K562 (cell line): ENCODE measurements around the gene MAPK13. TPM values are rescaled to one million over a fixed set of nuclear protein-coding genes. Genes with fewer than 3 reads are reported as not detected.

Experiments used
- BHLHE40 ChIP-seq: IDR thresholded peaks from 2 replicates; pipeline ENCODE4 v1.6.1; 2011; ENCODE audit warnings: low read length, improper control_type of control experiment
- BRD4 ChIP-seq: fragments of 200-600 bp; sonication (generic); IDR thresholded peaks from 2 replicates; pipeline ENCODE4 v1.6.1; 2017; ENCODE audit warnings: inconsistent platforms
- CTBP1 ChIP-seq: fragments of 450-650 bp; IDR thresholded peaks from 2 replicates; pipeline ENCODE4 v1.6.1; 2016; ENCODE audit warnings: borderline replicate concordance
- E2F4 ChIP-seq: sonication (generic); formaldehyde crosslinking; IDR thresholded peaks from 2 replicates; pipeline ENCODE4 v1.8.0; 2022; ENCODE audit warnings: mild to moderate bottlenecking, low read depth, missing genetic modification reagents
- ETS2 ChIP-seq: IDR thresholded peaks from 2 replicates; pipeline ENCODE4 v1.6.1; 2016; ENCODE audit warnings: borderline replicate concordance, missing genetic modification characterization, mild to moderate bottlenecking, moderate library complexity, missing compliant biosample characterization; ENCODE audit not compliant: poor library complexity, severe bottlenecking
- FOXM1 ChIP-seq, 2 experiments: fragments of 450-650 bp in 1 of 2; sonication (generic) in 1 of 2; formaldehyde crosslinking in 1 of 2; IDR thresholded peaks; 2 replicates each; pipeline versions ENCODE4 v1.6.1 to v1.9.0; 2017 to 2022; ENCODE audit warnings: low read depth in 2 of 2, mild to moderate bottlenecking in 2 of 2, missing genetic modification reagents in 1 of 2, moderate library complexity in 1 of 2
- GABPA ChIP-seq: fragments of 200-800 bp; sonication (Bioruptor generic); conservative IDR thresholded peaks from 2 replicates; pipeline ENCODE4 v1.6.1; 2016; ENCODE audit warnings: low read depth, missing genetic modification characterization, missing compliant biosample characterization
- HES1 ChIP-seq: fragments of 450-650 bp; IDR thresholded peaks from 2 replicates; pipeline ENCODE4 v1.6.1; 2016; ENCODE audit warnings: low read depth, mild to moderate bottlenecking, moderate library complexity
- KDM5B ChIP-seq: fragments of 200-600 bp; sonication (generic); IDR thresholded peaks from 2 replicates; pipeline ENCODE4 v1.6.1; 2012; ENCODE audit warnings: low read depth, mild to moderate bottlenecking, moderate library complexity, low read length, control low read depth, inconsistent platforms; ENCODE audit not compliant: insufficient replicate concordance
- KLF16 ChIP-seq: IDR thresholded peaks from 2 replicates; pipeline ENCODE4 v1.6.1; 2016; ENCODE audit warnings: antibody characterized with exemption
- L3MBTL2 ChIP-seq: fragments of 450-650 bp; IDR thresholded peaks from 2 replicates; pipeline ENCODE4 v1.6.1; 2016; ENCODE audit warnings: mild to moderate bottlenecking, moderate library complexity
- NR2C1 ChIP-seq, 2 experiments: fragments of 450-650 bp; IDR thresholded peaks; 2 replicates each; pipeline ENCODE4 v1.6.1; 2017; ENCODE audit warnings: mild to moderate bottlenecking in 2 of 2, antibody characterized with exemption in 1 of 2, inconsistent platforms in 1 of 2, missing compliant biosample characterization in 1 of 2, missing genetic modification characterization in 1 of 2
- RAD51 ChIP-seq: fragments of 450-650 bp; IDR thresholded peaks from 2 replicates; pipeline ENCODE4 v1.7.1; 2016; ENCODE audit warnings: low read depth, mild to moderate bottlenecking, borderline replicate concordance
- STAT5B ChIP-seq: fragments of 250-450 bp; sonication (Bioruptor Pico); IDR thresholded peaks from 2 replicates; pipeline ENCODE4 v1.8.0; 2021; ENCODE audit warnings: mild to moderate bottlenecking, inconsistent platforms
- TCF3 ChIP-seq: sonication (generic); formaldehyde crosslinking; IDR thresholded peaks from 2 replicates; pipeline ENCODE4 v1.4.0; 2020; ENCODE audit warnings: mild to moderate bottlenecking, missing genetic modification reagents
- TFAP4 ChIP-seq: sonication (generic); formaldehyde crosslinking; IDR thresholded peaks from 2 replicates; pipeline ENCODE4 v1.8.0; 2022; ENCODE audit warnings: missing genetic modification reagents, mild to moderate bottlenecking, moderate library complexity, borderline replicate concordance
- USF1 ChIP-seq: sonication (generic); formaldehyde crosslinking; IDR thresholded peaks from 2 replicates; pipeline ENCODE4 v1.9.0; 2022; ENCODE audit warnings: mild to moderate bottlenecking, missing genetic modification reagents
- USF2 ChIP-seq: sonication (generic); formaldehyde crosslinking; IDR thresholded peaks from 2 replicates; pipeline ENCODE4 v1.5.0; 2020; ENCODE audit warnings: missing genetic modification reagents
- ZC3H11A ChIP-seq: IDR thresholded peaks from 2 replicates; pipeline ENCODE4 v1.6.1; 2012; ENCODE audit warnings: low read depth, low read length, improper control_type of control experiment
- ZKSCAN8 ChIP-seq: fragments of 200-800 bp; sonication (Bioruptor generic); IDR thresholded peaks from 2 replicates; pipeline ENCODE4 v1.6.1; 2016; ENCODE audit warnings: missing genetic modification characterization, missing compliant biosample characterization
- ZNF212 ChIP-seq: fragments of 450-650 bp; formaldehyde crosslinking; IDR thresholded peaks from 2 replicates; pipeline ENCODE4 v1.4.0; 2020; ENCODE audit warnings: mild to moderate bottlenecking
- ZNF584 ChIP-seq: fragments of 200-800 bp; sonication (Bioruptor generic); IDR thresholded peaks from 2 replicates; pipeline ENCODE4 v1.6.1; 2016; ENCODE audit warnings: low read depth, mild to moderate bottlenecking, missing genetic modification characterization, missing compliant biosample characterization
- ZSCAN32 ChIP-seq: fragments of 450-650 bp; formaldehyde crosslinking; IDR thresholded peaks from 2 replicates; pipeline ENCODE4 v1.4.0; 2020; ENCODE audit warnings: mild to moderate bottlenecking, moderate library complexity
- polyA plus RNA-seq, 8 experiments: library from polyadenylated mRNA; depleted of rRNA in 4 of 8; stranded (reverse) in 5 of 8; unstranded in 3 of 8; fragments of >200 nt; fragmentation: Nextera tagmentation in 2 of 8; fragmentation: Illumina TruSeq in 1 of 8; extraction: Ambion mirVana in 2 of 8; extraction: Trizol in 1 of 8; gene quantifications; 2 replicates each; pipeline versions ENCODE4 v1.2.1 to v1.2.3, GENCODE V29; 2011 to 2014; ENCODE audit warnings: inconsistent platforms in 1 of 8, missing spikeins in 1 of 8
- total RNA-seq, 7 experiments: library from RNA; depleted of rRNA in 6 of 7; stranded (reverse); fragments of >200 nt in 6 of 7; fragmentation: Illumina TruSeq in 2 of 7; extraction: Trizol in 2 of 7; gene quantifications; 2 replicates each; pipeline versions ENCODE4 v1.2.1 to v1.2.3, GENCODE V29; 2011 to 2021; ENCODE audit warnings: low replicate concordance in 1 of 7

MAPK13 gene
- total and polyA plus RNA-seq, 9 of the 15 experiments (the other 6 are each of a cell fraction or from before 2014, with no cell fraction given) = 0.03 to 2.3 (median 0.48) TPM; not detected in 1

GRCh38 chr6:36131511-36132245, 1.4 kb downstream of the MAPK13 start (continued):
- no peak for TF ChIP-seq E2F4 (CRISPR knock-in tag)
- peak; percentile 47; the same call in 1 of the 2 replicates for TF ChIP-seq GABPA
- peak; percentile 74 for TF ChIP-seq HES1
- no peak for TF ChIP-seq NR2C1 (IDR thresholded peaks at IDR 0.05)
- peak; percentile 58 for TF ChIP-seq NR2C1 (tag; IDR thresholded peaks at IDR 0.05)
- peak; percentile 83; the same call in 1 of the 2 replicates for TF ChIP-seq ZKSCAN8
- no peak for TF ChIP-seq ZNF212
- TF ChIP-seq RAD51 = peak; percentile 77
- peak; percentile 62 for TF ChIP-seq USF1 (CRISPR knock-in tag)
- peak; percentile 6 for TF ChIP-seq KDM5B
- peak; percentile 43; the same call in 1 of the 2 replicates for TF ChIP-seq TFAP4
- TF ChIP-seq TCF3 (CRISPR knock-in tag) = peak; percentile 57
- TF ChIP-seq ZSCAN32 = no peak
- TF ChIP-seq USF2 (CRISPR knock-in tag) = peak; percentile 67
- peak; percentile 51; the same call in 1 of the 2 replicates for TF ChIP-seq ZNF584 (CRISPR knock-in tag)
- TF ChIP-seq BHLHE40 = peak; percentile 92
- no peak for TF ChIP-seq FOXM1 (IDR thresholded peaks at IDR 0.05; ENCODE audit: low read depth)
- no peak for TF ChIP-seq FOXM1 (CRISPR knock-in tag; IDR thresholded peaks at IDR 0.05; ENCODE audit: low read depth)
- 0 out of 2 replicates have a peak, but pooled peaks have one; percentile 57 for TF ChIP-seq ZC3H11A
- TF ChIP-seq KLF16 = peak; percentile 40; the same call in 1 of the 2 replicates
- TF ChIP-seq STAT5B (CRISPR knock-in tag) = no peak
- TF ChIP-seq ETS2 = no peak
- no peak for TF ChIP-seq BRD4
- TF ChIP-seq CTBP1 = peak; percentile 67; the same call in 1 of the 2 replicates
- TF ChIP-seq L3MBTL2 = peak; percentile 66
